Right ventricle myocardium superior (tissue), 1 donor: ENCODE results near the gene RGL1. TPM values are rescaled to one million over a fixed set of nuclear protein-coding genes. Genes with fewer than 3 reads are reported as not detected.
A peak's percentile ranks its signal among the peaks of the same experiment; 100 is the strongest.

Experiments used
- ATAC-seq: fragments of 200-7000 bp; cut with Tn5 transposase; one replicate; pipeline ENCODE4 v1.9.1; 2020; ENCODE audit warnings: mild to moderate bottlenecking; ENCODE audit not compliant: poor library complexity
- DNase-seq: peaks from one replicate; pipeline ENCODE4 v3.0.0-alpha.2; 2020
- intact Hi-C: fragments of 100-400 bp; cut with DNase I; formaldehyde crosslinking; loops from one replicate; pipeline ENCODE4 v1.11.2; 2022
- total RNA-seq: library from RNA; stranded (reverse); fragmentation: NEBNext Ultra II Directional; extraction: Animal tissue kit (Norgen Biotek cat#: 25700); gene quantifications from one replicate; pipeline ENCODE4 v1.2.1, GENCODE V29; 2021
- donor health status: DM: no; HTN: yes; CAD: no; lungs with severe emphysema.

RGL1 gene
- total RNA-seq, 1 donor from 2014 or later: 18.4 TPM

GRCh38 chr1:183957216-183957830, 152.4 kb downstream of the RGL1 start:
- no peak for DNase-seq
- intact Hi-C loops: no loop called here

GRCh38 chr1:183958958-183959357, 154.0 kb downstream of the RGL1 start:
- intact Hi-C loops: no loop called here
- ATAC-seq (peak; percentile 78), DNase-seq (no peak)

More at GRCh38 chr1:183957216-183957830, 152.4 kb downstream of the RGL1 start:
- no peak for ATAC-seq

- ATAC-seq: no peak
- intact Hi-C loops: no loop called here
- no peak for DNase-seq
Observed at GRCh38 chr1:183961132-183961531, 156.2 kb downstream of the RGL1 start.

- DNase-seq (no peak), ATAC-seq (no peak)
- intact Hi-C loops: no loop called here
Observed at GRCh38 chr1:183962903-183963302, 158.0 kb downstream of the RGL1 start.

GRCh38 chr1:183965726-183966125, 160.8 kb downstream of the RGL1 start:
- intact Hi-C loops: no loop called here
- ATAC-seq: no peak
- no peak for DNase-seq

GRCh38 chr1:183966487-183966886, 161.6 kb downstream of the RGL1 start:
- no peak for DNase-seq
- no peak for ATAC-seq
- intact Hi-C loops: no loop called here

- DNase-seq: no peak
- no peak for ATAC-seq
- intact Hi-C loops: no loop called here
Observed at GRCh38 chr1:183967914-183968313, 163.0 kb downstream of the RGL1 start.

- intact Hi-C loops: no loop called here
- ATAC-seq: no peak
- no peak for DNase-seq
Observed at GRCh38 chr1:183968386-183968785, 163.5 kb downstream of the RGL1 start.

GRCh38 chr1:183970516-183971300, 165.8 kb downstream of the RGL1 start:
- ATAC-seq: no peak
- DNase-seq: no peak

GRCh38 chr1:183975651-183976050, 170.7 kb downstream of the RGL1 start:
- ATAC-seq (no peak), DNase-seq (no peak)
- intact Hi-C loops: no loop called here

More at GRCh38 chr1:183970516-183971300, 165.8 kb downstream of the RGL1 start:
- intact Hi-C loops: no loop called here

GRCh38 chr1:183977717-183978116, 172.8 kb downstream of the RGL1 start:
- ATAC-seq (no peak), DNase-seq (no peak)
- intact Hi-C loops: no loop called here

Other genes starting within 250 kb of the RGL1 start
- gene NCF2, start 214.7 kb upstream of the RGL1 start, total RNA-seq: 5.7 TPM
- gene ARPC5, start 169.3 kb upstream of the RGL1 start, total RNA-seq: 32.9 TPM
- gene APOBEC4, start 151.8 kb upstream of the RGL1 start, total RNA-seq: not detected
- gene COLGALT2, start 232.6 kb downstream of the RGL1 start, total RNA-seq: 2.8 TPM
- gene TSEN15, start 246.6 kb downstream of the RGL1 start, total RNA-seq: 25.0 TPM